Activated naive CD4-positive, alpha-beta T cell treated with anti-CD3 and anti-CD28 coated beads, Interleukin-2, amount 50 U/mL, for 72 hours (primary cell): ENCODE measurements around the gene EIPR1. TPM values are rescaled to one million over a fixed set of nuclear protein-coding genes. Genes with fewer than 3 reads are reported as not detected.
A peak's percentile ranks its signal among the peaks of the same experiment; 100 is the strongest.

Experiments used
- ATAC-seq, 2 donors: fragments of 150-1000 bp; cut with Tn5 transposase; 2 replicates each; pipeline ENCODE4 v1.10.0; 2021; ENCODE audit warnings: mild to moderate bottlenecking in 2 of 2, moderate library complexity in 2 of 2
- DNase-seq, 2 donors: peaks; one replicate each; pipeline ENCODE4 v3.0.0; 2021 to 2022; ENCODE audit warnings: low spot score in 2 of 2
- H3K27ac Mint-ChIP-seq, 2 donors: one replicate each; pipeline ENCODE4 v1.8.0; 2022; ENCODE audit warnings: mild to moderate bottlenecking in 2 of 2, mixed read lengths in 2 of 2
- H3K36me3 Mint-ChIP-seq, 2 donors: one replicate each; pipeline ENCODE4 v1.8.0; 2022; ENCODE audit warnings: mixed read lengths in 2 of 2
- H3K9me3 Mint-ChIP-seq, 2 donors: one replicate each; pipeline ENCODE4 v1.8.0; 2022; ENCODE audit warnings: mixed read lengths in 2 of 2
- total RNA-seq, 2 donors: library from RNA; stranded (reverse); gene quantifications; one replicate each; pipeline ENCODE4 v1.2.3, GENCODE V29; 2022

EIPR1 gene
- total RNA-seq, 2 donors from 2014 or later: 28.0 to 43.6 TPM

GRCh38 chr2:3154700-3155099 is 222.9 kb downstream of the EIPR1 start:
- ATAC-seq (no peak), DNase-seq (no peak)
- H3K9me3 Mint-ChIP-seq: peaks cover 9 to 10% of the 10 kb centered on the region in 2 donors
- no peak overlapping the region for H3K27ac Mint-ChIP-seq
- H3K36me3 Mint-ChIP-seq: peaks cover 27 to 41% of the 10 kb centered on the region in 2 donors

- H3K9me3 Mint-ChIP-seq: peaks cover 9 to 10% of the 10 kb centered on the region in 2 donors
- no peak for DNase-seq
- H3K36me3 Mint-ChIP-seq: peaks cover 26 to 41% of the 10 kb centered on the region in 2 donors
- no peak overlapping the region for H3K27ac Mint-ChIP-seq
- no peak for ATAC-seq
Measured at GRCh38 chr2:3154146-3154545, 223.5 kb downstream of the EIPR1 start.

- peaks cover 26 to 41% of the 10 kb centered on the region in 2 donors for H3K36me3 Mint-ChIP-seq
- H3K9me3 Mint-ChIP-seq: peaks cover 9 to 10% of the 10 kb centered on the region in 2 donors
- ATAC-seq (no peak), DNase-seq (no peak)
- H3K27ac Mint-ChIP-seq: peak overlapping the region in 1 of 2 donors; percentile 24
Measured at GRCh38 chr2:3151153-3151918, 226.3 kb downstream of the EIPR1 start.

DNA sequence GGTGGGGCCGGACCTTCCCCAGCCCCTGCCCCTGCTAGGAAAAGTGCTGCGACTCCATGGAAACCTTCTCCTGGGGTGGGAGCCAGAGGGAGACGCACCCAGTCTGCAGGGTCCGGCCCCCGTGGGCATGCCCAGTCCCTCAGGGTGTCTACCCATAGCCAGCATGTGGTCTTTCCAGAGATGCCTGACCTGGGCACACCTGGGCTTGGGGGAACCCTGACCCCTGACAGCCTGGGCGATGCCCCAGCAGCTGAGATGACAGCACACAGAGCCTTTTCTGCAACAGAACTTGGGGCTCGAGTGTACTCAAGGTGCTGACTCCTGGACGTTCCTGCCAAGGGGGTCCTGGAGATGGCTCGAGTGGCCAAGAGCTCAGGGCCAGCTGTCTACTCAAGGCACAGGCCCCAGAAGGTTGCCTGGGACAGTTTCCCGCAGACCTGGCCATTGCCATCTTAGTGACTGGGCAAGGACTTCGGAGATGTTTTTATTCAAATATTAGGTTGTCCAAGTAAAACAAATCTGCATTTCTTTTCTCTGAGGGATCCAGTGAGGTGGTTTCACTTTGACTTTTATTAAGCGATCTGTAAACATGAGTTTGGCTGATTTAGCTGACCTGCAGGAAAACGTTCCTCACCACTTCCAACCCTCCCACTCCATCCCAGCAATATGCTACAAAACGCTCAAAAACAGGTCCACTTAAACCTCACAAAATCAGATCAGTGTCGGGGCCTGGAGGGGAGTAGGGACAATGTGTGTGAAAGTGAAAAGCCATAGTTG is 228.0 kb downstream of the EIPR1 start:
- peaks cover 26 to 30% of the 10 kb centered on the region in 2 donors for H3K36me3 Mint-ChIP-seq
- no peak for DNase-seq
- no peak for ATAC-seq
- peaks cover 9 to 10% of the 10 kb centered on the region in 2 donors for H3K9me3 Mint-ChIP-seq
- H3K27ac Mint-ChIP-seq: no peak overlapping the region

GRCh38 chr2:3148716-3149115 is 228.9 kb downstream of the EIPR1 start:
- DNase-seq (no peak), ATAC-seq (no peak)
- H3K9me3 Mint-ChIP-seq: peaks cover 5 to 10% of the 10 kb centered on the region in 2 donors

GRCh38 chr2:3147651-3148530 is 229.7 kb downstream of the EIPR1 start:
- Mint-ChIP-seq H3K27ac (no peak overlapping the region), H3K9me3 (peaks cover 5 to 10% of the 10 kb centered on the region in 2 donors), H3K36me3 (peaks cover 20 to 25% of the 10 kb centered on the region in 2 donors)
- ATAC-seq (no peak), DNase-seq (no peak)

More at GRCh38 chr2:3148716-3149115, 228.9 kb downstream of the EIPR1 start:
- H3K27ac Mint-ChIP-seq: no peak overlapping the region
- H3K36me3 Mint-ChIP-seq: peaks cover 20 to 25% of the 10 kb centered on the region in 2 donors

DNA sequence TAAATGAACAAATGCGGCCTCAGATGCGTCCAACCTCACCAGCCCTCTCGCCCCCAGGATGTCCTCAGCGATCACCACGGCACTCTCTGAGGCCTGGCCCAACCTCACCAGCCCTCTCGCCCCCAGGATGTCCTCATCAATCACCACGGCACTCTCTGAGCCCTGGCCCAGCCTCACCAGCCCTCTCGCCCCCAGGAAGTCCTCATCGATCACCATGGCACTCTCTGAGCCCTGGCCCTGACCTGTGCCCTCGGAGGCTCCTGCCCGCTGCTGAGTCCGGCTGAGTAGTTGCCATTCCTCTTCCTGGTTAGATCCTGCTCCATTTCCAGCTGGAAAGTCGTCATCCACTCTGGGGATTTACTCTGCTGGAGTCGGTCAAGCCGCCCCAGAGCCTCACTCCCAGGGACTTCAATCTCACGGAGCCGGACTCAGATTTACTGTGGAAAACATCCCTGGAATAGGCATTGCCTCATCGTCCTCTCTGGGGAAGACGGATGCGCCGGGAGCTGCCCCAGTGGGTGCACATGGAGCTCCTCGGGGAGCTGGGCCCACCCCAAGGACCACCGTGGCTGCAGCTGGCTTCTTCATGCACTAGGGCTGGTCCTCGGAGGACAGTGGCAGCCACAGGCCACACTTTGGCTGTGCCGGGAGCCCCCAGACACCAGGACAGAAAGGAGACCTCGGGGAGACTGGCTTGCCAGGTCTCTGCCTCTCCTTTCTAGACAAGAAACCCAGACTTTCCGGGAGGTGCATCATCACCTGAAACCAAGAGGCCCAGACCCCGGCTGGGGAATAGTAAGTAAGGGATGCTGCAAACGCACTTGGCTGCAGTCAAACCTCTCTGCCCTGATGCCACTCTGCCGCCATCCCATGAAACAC is 230.6 kb downstream of the EIPR1 start:
- no peak for DNase-seq
- peaks cover 5 to 7% of the 10 kb centered on the region in 2 donors for H3K9me3 Mint-ChIP-seq
- H3K36me3 Mint-ChIP-seq: peaks cover 16% of the 10 kb centered on the region in 2 donors
- ATAC-seq: no peak
- no peak overlapping the region for H3K27ac Mint-ChIP-seq

DNA sequence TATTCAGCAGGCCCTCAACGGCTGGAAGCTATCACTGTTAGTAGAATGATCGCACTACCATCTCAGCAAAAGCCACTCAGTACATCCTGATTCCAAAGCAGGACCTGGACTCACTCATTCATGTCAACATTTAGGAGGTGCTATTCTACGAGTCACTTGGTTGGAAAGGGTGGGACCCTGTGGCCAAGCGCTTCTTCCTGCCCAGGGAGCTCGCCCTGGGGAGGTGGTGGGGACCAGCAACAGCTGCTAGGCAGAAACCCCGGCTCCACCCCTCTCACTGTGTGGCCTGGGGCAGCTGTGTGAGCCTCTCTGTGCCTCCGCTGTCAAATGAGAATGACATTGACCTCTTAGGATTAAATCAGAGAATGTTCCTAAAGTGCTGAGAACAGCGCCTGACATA is 231.4 kb downstream of the EIPR1 start:
- H3K9me3 Mint-ChIP-seq: peaks cover 0 to 5% of the 10 kb centered on the region in 2 donors

DNA sequence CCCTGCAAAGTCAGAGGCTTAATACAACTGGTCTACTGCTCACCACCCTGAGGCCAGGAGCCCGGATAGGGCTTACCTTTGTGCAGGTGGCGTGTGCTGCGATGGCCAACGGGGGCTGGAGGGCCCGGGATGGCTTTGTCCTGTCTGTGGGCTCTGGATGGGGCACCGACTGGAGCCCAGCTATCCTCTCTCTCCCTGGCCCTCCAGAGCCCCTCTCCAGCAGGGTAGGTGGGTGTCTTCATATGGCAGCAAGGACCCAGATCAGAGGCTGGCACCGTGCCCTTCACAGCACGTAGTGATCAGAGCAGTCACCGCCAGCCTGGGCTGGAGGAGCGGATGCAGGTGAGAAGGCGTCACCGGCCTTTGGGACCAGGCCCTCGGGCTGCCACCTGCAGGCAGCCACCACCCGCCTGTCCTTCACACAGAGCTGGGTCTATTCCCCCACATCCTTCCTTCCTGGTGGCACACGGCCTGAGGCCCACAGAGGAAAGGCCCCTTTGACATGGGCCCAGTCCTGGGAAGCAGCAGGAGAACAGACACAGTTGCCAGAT is 232.1 kb downstream of the EIPR1 start:
- no peak overlapping the region for H3K27ac Mint-ChIP-seq
- ATAC-seq: no peak
- no peak for DNase-seq
- H3K36me3 Mint-ChIP-seq: peaks cover 1% of the 10 kb centered on the region in 2 donors
- peaks cover 0 to under 1% of the 10 kb centered on the region in 2 donors for H3K9me3 Mint-ChIP-seq

More for the DNA sequence above, 231.4 kb downstream of the EIPR1 start:
- Mint-ChIP-seq H3K36me3 (peaks cover 8% of the 10 kb centered on the region in 2 donors), H3K27ac (no peak overlapping the region)
- DNase-seq (no peak), ATAC-seq (no peak)

- H3K27ac Mint-ChIP-seq: no peak overlapping the region
- no peaks in the 10 kb centered on the region for H3K36me3 Mint-ChIP-seq
- ATAC-seq (no peak), DNase-seq (no peak)
- no peaks in the 10 kb centered on the region for H3K9me3 Mint-ChIP-seq
Measured at GRCh38 chr2:3144856-3145255, 232.8 kb downstream of the EIPR1 start.

GRCh38 chr2:3143602-3144001 is 234.0 kb downstream of the EIPR1 start:
- peak overlapping the region in 1 of 2 donors; percentile 17 for H3K27ac Mint-ChIP-seq
- no peak for DNase-seq
- no peaks in the 10 kb centered on the region for H3K36me3 Mint-ChIP-seq
- no peak for ATAC-seq
- no peaks in the 10 kb centered on the region for H3K9me3 Mint-ChIP-seq

DNA sequence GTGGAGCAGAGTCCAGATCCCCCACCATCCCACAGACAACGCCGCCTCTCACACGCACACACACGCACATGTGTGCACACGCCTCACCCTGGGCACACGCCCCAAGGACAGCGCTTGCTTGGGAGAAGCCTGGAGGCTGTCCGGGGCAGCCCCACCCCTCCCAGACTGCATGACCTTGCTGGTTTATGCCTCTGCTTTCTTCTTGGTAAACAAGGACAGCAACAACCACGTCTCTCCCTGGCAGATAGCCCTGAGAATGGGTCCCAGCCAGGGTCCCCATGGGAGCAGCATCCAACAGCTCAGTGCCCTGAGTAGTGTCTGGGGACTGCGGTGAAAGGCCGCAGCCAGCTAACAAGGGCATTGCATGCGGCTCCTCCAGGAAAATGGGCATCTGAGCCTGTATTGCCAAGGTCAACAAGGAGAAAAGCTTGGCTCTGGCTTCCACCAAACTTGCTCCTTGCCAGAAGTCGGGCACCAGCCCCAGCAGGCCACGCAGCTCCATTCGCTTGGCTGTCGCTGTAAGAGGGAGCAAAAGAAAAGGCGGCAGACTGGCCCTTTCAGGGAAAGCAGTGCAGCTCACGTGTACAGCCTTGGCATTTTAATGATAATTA is 234.6 kb downstream of the EIPR1 start:
- ATAC-seq: no peak

GRCh38 chr2:3142210-3142609 is 235.4 kb downstream of the EIPR1 start:
- no peak for ATAC-seq
- H3K27ac Mint-ChIP-seq: no peak overlapping the region
- DNase-seq: no peak
- no peaks in the 10 kb centered on the region for H3K36me3 Mint-ChIP-seq
- no peaks in the 10 kb centered on the region for H3K9me3 Mint-ChIP-seq

More for the DNA sequence above, 234.6 kb downstream of the EIPR1 start:
- no peak for DNase-seq
- no peaks in the 10 kb centered on the region for H3K9me3 Mint-ChIP-seq
- no peaks in the 10 kb centered on the region for H3K36me3 Mint-ChIP-seq
- no peak overlapping the region for H3K27ac Mint-ChIP-seq

DNA sequence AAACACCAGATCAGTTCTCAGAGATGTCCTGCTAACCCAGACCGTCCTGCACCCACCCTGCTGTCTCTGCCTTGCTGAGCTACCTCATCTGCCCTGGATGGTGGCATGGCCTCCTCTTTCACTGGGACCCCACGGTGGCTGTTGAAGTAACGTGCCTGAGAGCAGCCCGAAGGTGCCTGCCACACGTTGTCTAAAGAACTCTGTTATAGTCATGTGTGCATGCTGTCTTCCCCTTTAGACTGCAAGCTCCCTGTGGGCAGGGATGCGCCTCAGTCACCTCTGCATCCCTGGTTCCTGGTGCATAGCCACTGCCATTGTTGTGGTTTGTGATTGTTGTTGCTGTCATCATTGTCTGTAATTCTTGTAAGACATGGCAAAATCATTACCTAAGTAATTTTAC is 235.9 kb downstream of the EIPR1 start:
- DNase-seq: no peak

DNA sequence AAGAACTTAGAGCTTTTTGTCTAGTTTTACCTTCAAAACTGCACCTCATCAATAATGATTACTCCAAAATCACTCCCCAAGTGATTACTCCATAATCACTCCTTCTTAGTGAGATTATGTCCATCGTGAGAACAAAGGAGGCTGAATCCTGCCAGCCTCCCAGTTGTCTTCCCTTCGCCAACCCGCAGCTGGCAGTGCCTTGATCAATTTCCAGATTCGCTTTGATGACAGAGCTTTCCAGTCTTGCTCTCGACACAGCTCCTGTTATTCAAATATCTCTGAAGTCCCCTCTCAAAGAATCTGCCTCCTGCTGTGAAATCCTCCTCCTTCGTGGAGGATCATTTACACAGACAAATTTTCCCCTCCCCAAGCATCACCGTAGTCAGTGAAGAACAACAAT is 237.7 kb downstream of the EIPR1 start:
- DNase-seq (no peak), ATAC-seq (no peak)
- Mint-ChIP-seq H3K9me3 (peaks cover 0 to 4% of the 10 kb centered on the region in 2 donors), H3K36me3 (no peaks in the 10 kb centered on the region), H3K27ac (no peak overlapping the region)

More for the DNA sequence above, 235.9 kb downstream of the EIPR1 start:
- no peaks in the 10 kb centered on the region for H3K36me3 Mint-ChIP-seq
- H3K27ac Mint-ChIP-seq: no peak overlapping the region
- no peaks in the 10 kb centered on the region for H3K9me3 Mint-ChIP-seq
- ATAC-seq: no peak
